Uterus (tissue), 4 donors: ENCODE data around the gene PLAAT3. TPM values are rescaled to one million over a fixed set of nuclear protein-coding genes. Genes with fewer than 3 reads are reported as not detected.

Experiments used
- DNase-seq, 2 donors: peaks; one replicate each; pipeline ENCODE4 v3.0.0-alpha.2; 2019 to 2020
- H3K27ac ChIP-seq, 2 donors: fragments of 200-600 bp; sonication (generic); 1 replicate in 1 of 2; 2 replicates in 1 of 2; pipeline ENCODE4 v1.5.1; 2016 to 2018
- H3K27me3 ChIP-seq, 2 donors: fragments of 200-600 bp; sonication (generic); one replicate each; pipeline ENCODE4 v1.5.1; 2018 to 2019; ENCODE audit warnings: control low read depth in 1 of 2
- H3K36me3 ChIP-seq, 2 donors: fragments of 200-600 bp; sonication (generic); one replicate each; pipeline ENCODE4 v1.5.1; 2019; ENCODE audit warnings: control low read depth in 1 of 2
- H3K4me1 ChIP-seq, 2 donors: fragments of 200-600 bp; sonication (generic); one replicate each; pipeline ENCODE4 v1.5.1; 2018 to 2019; ENCODE audit warnings: control low read depth in 1 of 2
- H3K4me3 ChIP-seq, 2 donors: fragments of 200-600 bp; sonication (generic); 1 replicate in 1 of 2; 2 replicates in 1 of 2; pipeline ENCODE4 v1.5.1; 2018 to 2019; ENCODE audit warnings: mild to moderate bottlenecking in 1 of 2
- H3K9me3 ChIP-seq, 2 donors: fragments of 200-600 bp; sonication (generic); one replicate each; pipeline ENCODE4 v1.5.1; 2019; ENCODE audit warnings: control low read depth in 1 of 2
- POLR2A ChIP-seq, 2 donors: fragments of 450-650 bp; IDR thresholded peaks; one replicate each; pipeline ENCODE4 v1.6.1; 2016; ENCODE audit warnings: antibody characterized with exemption in 2 of 2, mild to moderate bottlenecking in 1 of 2, moderate library complexity in 1 of 2
- intact Hi-C: fragments of 100-400 bp; cut with DNase I; formaldehyde crosslinking; loops from one replicate; pipeline ENCODE4 v1.15.1; 2023; ENCODE audit warnings: low total_unique reads
- total RNA-seq, 4 donors: library from RNA; depleted of rRNA in 3 of 4; stranded (reverse); fragments of >200 nt in 3 of 4; gene quantifications; one replicate each; pipeline versions ENCODE4 v1.1.0 to v1.2.4, GENCODE V29; 2014 to 2023
- TF ChIP-seq, protein P1 (sequence below), 4 experiments: fragments of 200-600 bp in 2 of 4; fragments of 450-650 bp in 2 of 4; sonication (generic) in 2 of 4; IDR thresholded peaks; one replicate each; pipeline ENCODE4 v1.5.1; 2016 to 2019; ENCODE audit warnings: antibody characterized with exemption in 4 of 4, mild to moderate bottlenecking in 2 of 4, moderate library complexity in 1 of 4
- donor health status: DM: yes; HTN: yes; CAD: no.

The PLAAT3 gene
- total RNA-seq, 4 donors from 2014 or later: 10.0 to 32.3 (median 14.0) TPM

DNA sequence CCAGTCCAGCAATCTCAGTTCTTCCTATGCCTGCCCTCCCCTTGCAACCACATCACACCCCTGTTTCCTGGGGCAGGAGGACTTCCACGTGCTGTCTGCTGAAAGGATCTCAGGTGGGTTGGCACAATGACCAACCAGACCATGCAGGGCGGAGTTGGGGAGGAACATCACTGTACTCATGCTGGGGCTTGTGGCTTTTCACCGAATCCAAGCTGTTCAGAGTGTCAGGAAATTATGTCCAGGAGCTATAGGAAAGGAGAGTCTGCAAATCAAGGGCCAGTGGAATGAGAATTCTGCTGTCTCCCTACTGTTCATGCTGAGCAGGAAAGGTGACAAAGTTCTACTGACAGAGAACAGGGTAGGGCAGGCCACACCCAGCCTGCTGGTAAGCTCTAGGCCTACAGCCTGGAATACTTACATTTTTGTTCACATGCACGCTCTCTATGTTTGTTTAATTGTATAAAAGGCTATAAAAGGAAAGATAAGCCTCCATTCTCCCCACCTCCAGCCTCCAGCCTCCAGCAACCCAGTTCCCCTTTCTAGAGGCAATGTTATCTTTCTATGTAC lies 49.4 kb downstream of the PLAAT3 start:
- no peak overlapping the region for H3K27ac ChIP-seq
- no peak for DNase-seq
- intact Hi-C loops: no loop called here

GRCh38 chr11:63564056-63564774 lies 50.0 kb downstream of the PLAAT3 start:
- Histone ChIP-seq H3K9me3 (no peaks in the 10 kb centered on the region), H3K4me1 (peaks cover 0 to 3% of the 10 kb centered on the region in 2 donors), H3K27ac (no peak overlapping the region), H3K4me3 (no peak overlapping the region), H3K27me3 (no peaks in the 10 kb centered on the region), H3K36me3 (no peaks in the 10 kb centered on the region)
- no peak for DNase-seq
- intact Hi-C loops: no loop called here
- no peak for TF ChIP-seq POLR2A (IDR thresholded peaks at IDR 0.05)
- TF ChIP-seq, protein P1, sequence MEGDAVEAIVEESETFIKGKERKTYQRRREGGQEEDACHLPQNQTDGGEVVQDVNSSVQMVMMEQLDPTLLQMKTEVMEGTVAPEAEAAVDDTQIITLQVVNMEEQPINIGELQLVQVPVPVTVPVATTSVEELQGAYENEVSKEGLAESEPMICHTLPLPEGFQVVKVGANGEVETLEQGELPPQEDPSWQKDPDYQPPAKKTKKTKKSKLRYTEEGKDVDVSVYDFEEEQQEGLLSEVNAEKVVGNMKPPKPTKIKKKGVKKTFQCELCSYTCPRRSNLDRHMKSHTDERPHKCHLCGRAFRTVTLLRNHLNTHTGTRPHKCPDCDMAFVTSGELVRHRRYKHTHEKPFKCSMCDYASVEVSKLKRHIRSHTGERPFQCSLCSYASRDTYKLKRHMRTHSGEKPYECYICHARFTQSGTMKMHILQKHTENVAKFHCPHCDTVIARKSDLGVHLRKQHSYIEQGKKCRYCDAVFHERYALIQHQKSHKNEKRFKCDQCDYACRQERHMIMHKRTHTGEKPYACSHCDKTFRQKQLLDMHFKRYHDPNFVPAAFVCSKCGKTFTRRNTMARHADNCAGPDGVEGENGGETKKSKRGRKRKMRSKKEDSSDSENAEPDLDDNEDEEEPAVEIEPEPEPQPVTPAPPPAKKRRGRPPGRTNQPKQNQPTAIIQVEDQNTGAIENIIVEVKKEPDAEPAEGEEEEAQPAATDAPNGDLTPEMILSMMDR (IDR thresholded peaks at IDR 0.05): no peak

More for the DNA sequence above, 49.4 kb downstream of the PLAAT3 start:
- no peaks in the 10 kb centered on the region for H3K9me3 ChIP-seq
- TF ChIP-seq, protein P1 (IDR thresholded peaks at IDR 0.05): no peak
- TF ChIP-seq POLR2A (IDR thresholded peaks at IDR 0.05): no peak
- H3K27me3 ChIP-seq: no peaks in the 10 kb centered on the region
- H3K4me3 ChIP-seq: no peak overlapping the region
- no peaks in the 10 kb centered on the region for H3K36me3 ChIP-seq
- peaks cover 0 to 3% of the 10 kb centered on the region in 2 donors for H3K4me1 ChIP-seq

GRCh38 chr11:63563201-63564055 lies 50.8 kb downstream of the PLAAT3 start, which contains the start of gene PLAAT2:
PLAAT2 (minus strand) TSS chr11:63563379; CDS start chr11:63563324, 55 bp downstream.
- no peak within 1 kb of the TSS for H3K4me3 ChIP-seq
- DNase-seq: no peak
- intact Hi-C loops: no loop called here
- H3K36me3 ChIP-seq: no peaks in the 10 kb centered on the region
- peaks cover 0 to 3% of the 10 kb centered on the region in 2 donors for H3K4me1 ChIP-seq
- no peaks in the 10 kb centered on the region for H3K9me3 ChIP-seq
- no peak within 1 kb of the TSS for H3K27ac ChIP-seq
- TF ChIP-seq, protein P1 (IDR thresholded peaks at IDR 0.05): no peak
- no peak for TF ChIP-seq POLR2A (IDR thresholded peaks at IDR 0.05)
- no peaks in the 10 kb centered on the region for H3K27me3 ChIP-seq

- intact Hi-C loops: no loop called here
- H3K36me3 ChIP-seq: no peaks in the 10 kb centered on the region
- DNase-seq: no peak
- no peak for TF ChIP-seq POLR2A (IDR thresholded peaks at IDR 0.05)
- TF ChIP-seq, protein P1 (IDR thresholded peaks at IDR 0.05): no peak
- no peak overlapping the region for H3K27ac ChIP-seq
- H3K27me3 ChIP-seq: no peaks in the 10 kb centered on the region
- H3K4me3 ChIP-seq: no peak overlapping the region
- no peaks in the 10 kb centered on the region for H3K9me3 ChIP-seq
- no peaks in the 10 kb centered on the region for H3K4me1 ChIP-seq
These were observed 53.6 kb downstream of the PLAAT3 start for GRCh38 chr11:63560506-63561180.
